Measurements from ENCODE around the gene VAT1L.

VAT1L gene

DNA sequence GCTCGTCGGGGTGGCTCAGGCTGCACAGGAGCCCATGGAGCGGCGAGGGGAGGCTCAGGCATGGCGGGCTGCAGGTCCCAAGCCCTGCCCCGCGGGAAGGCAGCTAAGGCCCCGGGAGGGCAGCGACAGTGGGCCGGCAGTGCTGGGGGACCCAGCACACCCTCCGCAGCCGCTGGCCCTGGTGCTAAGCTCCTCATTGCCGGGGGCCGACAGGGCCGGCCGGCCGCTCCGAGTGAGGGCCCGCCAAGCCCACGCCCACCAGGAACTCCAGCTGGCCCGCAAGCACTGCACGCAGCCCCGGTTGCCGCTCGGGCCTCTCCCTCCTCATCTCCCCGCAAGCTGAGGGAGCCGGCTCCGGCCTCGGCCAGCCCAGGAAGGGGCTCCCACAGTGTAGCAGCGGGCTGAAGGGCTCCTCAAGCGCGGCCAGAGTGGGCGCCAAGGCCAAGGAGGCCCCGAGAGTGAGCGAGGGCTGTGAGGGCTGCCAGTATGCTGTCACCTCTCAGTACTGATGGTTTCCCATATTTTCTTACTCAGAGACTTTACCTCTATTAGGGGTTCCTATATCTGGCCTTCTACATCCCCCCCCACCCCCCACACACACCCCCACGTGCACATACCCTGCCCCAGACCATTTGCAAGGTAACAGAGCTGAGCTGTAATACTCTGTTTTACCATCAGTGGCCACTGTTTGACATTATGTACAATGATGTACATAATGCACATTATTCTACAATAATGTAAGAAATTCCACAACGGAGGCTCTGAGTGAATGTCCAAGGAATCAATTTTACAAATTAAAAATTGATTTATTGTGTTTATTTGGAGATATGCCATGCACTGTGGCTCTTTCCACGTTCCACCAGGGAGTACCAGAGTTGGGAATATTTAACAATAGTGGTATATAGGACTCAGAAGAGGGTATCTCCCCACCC, 3.7 kb upstream of the VAT1L start:
- DNase-seq: no peak

DNA sequence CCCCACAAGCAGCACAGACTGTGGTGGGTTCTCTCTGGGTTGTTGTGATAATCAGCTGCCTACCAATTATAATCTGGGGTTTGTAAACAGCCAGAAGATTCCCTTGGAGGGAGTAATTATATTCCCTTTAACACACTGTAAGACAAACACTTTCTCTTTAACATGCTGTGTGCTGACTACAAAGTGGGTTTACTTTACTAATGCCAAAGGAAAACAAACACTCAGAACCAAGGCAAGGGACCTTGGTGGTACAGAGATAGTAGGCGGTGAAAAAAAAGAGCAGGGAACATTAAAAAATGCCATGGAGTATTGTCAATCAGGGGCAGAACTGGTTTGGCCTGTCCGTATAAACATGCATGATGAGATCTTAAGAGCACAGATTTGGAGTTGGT, 3.0 kb upstream of the VAT1L start:
- DNase-seq: no peak

DNA sequence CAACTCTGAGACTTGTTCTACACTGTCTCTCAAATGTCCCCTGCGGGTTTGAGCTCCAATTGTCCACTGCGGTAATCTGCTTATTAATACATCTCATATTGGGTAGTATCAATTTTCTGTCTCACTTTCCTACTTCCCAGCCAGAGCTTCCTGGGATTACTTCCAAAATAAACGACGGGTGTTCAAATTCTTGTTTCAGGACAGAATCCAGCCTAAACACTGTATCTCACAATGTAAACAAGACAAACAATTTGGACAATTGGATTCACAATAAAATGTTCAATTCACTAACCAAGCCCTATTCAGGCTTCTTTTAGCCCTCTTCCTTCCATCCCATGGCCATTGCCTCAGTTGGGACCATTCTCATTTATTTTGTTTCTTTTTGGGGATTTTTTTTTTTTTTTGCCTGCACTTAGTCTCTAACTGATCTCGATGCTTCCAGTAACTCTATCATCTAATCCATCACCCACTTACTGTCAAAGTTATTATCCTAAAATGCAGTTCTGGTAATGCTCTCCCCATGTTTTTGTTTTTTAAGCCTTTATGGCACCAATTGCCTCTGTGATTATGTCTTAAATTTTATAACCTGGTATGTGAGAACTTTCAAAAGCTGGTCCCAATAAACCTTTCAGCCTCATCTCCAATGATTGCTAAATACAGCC, 2.0 kb upstream of the VAT1L start:
- DNase-seq: no peak

DNA sequence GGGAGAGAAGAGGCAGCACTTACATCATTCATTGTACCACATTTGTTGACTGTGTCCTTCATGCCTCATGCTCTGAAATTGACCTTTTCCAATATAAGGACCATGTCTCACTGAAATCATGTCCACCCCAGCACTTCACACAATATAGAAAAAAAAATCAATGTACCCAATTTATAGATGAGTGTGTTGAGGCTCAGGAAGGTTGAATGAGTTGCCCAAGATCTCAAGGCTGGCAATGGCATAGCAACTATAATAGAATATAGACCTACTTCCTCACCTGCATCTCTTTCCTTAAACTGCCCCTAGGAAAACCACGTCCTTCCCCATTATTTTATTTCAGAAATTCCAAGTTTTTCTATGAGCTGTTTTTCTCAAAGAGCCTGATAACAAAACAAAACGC, 912 bp upstream of the VAT1L start:
- DNase-seq: no peak

DNA sequence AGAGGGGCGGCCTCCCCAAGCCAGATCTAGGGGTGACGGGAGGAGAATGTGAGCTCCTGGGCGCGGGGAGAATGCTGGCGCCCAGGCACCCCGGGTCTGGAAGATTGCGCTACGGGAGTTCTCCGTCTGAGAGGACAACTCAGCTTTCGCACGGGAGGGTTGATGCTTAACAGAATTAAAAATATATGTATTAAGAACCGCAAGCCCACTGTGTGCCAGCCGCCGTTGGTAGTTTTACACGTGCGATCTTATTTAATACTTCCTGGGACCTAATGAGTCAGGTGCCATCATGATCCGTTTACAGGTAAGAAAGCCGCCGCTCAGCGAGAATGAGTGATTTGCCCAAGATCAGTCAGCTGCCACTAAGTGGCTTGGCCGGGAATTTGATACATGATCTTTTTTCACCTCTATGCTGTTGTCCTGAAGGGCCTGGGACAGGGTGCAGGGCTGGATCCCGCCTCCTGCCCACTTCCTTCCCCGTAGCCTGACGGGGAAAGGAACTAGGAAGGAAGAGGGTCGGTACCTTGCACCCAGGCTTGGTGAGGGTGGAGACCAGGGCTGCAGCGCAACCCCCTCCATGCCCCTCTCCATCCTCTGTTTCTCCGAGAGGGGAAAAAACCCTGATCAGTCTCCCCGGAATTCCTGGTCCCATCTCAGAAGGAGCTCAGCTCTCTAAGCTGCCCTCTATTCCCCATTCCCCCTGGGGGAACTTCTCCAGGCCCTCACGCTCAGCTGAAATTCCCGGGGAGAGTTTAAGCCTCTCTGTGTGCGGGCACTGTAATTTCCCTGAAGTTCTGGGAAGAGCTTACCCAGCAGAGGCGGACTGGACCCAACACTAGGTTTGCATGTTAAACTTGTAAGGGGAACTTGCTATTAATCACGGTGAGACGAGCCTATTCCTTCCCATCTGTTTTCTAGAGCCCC, 983 bp downstream of the VAT1L start:
- DNase-seq: peak; percentile 2

DNA sequence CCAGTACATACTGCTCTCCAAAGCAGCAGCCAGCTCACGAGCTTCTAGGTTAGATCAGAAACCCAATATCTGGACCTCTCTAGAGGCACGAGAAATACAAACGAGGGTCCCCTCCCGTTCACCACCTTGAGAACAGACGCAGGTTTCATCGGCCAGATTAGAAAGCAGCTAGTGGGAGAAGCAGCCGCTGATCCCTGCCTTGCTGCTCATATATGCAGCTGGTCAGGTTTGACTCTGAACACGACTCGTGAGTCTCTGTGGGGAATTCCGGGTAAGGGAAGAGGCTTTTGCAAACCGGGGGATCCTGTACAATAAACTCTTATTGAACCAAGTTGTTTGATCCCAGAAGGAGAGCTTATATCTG, 1.6 kb downstream of the VAT1L start:
- no peak for DNase-seq

DNA sequence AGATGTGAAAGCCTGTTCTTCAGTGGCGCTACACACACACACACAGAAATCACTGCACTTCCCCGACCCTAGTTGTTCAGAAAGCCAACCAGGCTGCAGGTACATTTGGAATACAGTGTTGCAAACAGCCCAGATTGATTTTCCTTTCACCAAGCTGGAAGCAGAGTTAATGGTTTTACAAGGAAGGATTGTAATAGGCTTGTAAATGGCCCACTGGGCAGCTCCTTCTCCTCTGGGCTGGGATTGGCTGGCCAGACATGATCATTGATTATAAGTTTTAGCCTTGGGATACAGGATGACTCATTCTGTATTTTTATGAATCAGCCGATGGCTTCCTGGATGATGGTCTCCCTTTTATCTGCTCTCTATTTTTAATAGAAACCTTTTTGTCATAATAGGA, 2.5 kb downstream of the VAT1L start:
- no peak for DNase-seq

DNA sequence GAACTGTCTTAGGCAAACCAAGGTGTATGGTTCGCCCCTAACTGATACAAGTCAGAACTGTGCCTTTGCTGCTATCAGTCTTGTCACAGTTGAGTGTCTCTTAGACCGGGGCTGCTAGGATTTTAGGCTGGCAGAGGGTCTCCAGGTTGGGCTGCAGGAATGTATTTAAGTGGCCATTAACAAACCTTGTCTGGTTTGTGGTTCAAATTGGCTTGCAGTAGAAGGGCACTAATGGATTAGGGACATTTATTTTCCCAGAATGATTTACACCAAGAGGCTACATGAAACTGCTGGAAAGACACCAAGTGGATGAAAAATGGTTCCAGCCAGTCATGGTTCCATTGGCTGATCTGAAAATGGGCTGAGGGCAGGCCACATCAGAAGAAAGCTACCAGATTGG, 5.1 kb downstream of the VAT1L start:
- peak; percentile 76 for DNase-seq

DNA sequence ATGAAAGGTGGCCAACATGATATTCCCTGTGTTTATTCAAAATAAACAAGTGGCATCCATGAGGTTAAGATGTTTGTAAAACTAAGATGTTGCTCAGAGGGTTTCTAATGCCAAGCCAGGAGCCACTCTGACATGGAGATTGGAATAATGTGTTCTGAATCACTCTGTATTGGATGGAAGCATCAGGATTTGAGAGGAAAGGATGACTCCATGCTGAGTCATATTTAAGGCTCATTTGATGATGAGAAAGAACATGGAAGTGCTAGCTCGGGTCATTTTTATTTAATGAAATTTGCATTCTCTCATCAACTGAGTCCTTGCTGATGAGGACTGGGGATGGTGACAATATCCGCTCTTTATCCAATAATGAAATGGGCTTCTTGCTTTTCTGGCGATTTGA, 6.2 kb downstream of the VAT1L start:
- no peak for DNase-seq

DNA sequence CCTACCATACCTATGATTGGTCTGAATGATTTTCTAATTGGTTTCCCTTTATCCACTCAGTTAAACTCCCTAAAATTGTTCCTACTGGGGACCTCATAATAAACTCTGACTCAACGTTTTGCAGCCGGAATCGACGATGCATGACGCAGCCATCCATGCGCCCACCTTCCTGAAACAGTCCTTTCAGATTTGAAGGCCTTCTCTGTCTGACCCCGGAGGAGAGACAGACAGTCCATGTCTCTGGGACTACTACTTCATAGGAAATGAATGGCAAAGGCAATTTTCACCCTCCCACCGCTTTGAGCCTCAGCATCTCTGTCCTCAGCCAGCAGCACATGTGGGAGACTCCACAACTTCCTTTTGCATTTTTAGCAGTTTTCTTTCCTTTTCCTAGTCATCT, 13.5 kb downstream of the VAT1L start:
- no peak for DNase-seq

DNA sequence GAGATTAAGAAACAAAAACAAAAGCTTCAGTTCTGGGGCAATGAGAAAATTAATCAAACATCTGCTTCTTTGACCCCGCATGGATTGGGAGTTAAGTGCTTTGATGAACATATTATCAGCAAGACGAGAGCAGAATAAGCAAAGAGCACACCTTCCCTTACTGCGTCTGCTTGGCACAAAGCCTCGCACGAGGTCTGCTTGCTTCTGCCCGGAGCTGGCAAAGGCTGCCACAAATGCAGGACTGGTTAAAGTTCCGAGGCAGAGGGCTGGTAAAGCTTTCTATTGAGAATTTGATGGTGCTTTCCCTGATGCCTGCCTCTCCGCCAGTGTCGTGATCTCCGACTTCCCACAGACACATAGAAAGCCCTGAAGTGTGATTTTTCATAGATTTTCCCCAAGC, 17.0 kb downstream of the VAT1L start:
- DNase-seq: peak; percentile 12

DNA sequence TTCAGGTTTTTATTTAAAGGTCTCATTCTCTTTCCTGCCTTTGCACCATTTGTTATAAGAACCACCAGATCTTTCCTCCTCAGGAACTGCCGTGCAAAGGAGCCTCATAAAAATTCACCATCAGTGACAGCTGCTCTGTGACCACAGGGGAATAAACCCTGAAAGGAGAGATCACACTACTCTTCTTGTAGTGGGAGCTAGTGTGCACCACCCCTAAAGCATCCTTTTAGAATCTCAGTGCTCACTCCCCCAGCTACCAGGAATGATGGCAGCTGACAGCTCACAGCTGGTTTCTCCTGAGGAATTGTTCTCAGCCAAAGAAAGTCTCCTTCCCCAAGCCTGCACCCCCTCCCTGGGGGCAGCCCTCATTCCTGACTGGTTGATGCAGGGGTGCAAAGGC, 18.7 kb downstream of the VAT1L start:
- no peak for DNase-seq

DNA sequence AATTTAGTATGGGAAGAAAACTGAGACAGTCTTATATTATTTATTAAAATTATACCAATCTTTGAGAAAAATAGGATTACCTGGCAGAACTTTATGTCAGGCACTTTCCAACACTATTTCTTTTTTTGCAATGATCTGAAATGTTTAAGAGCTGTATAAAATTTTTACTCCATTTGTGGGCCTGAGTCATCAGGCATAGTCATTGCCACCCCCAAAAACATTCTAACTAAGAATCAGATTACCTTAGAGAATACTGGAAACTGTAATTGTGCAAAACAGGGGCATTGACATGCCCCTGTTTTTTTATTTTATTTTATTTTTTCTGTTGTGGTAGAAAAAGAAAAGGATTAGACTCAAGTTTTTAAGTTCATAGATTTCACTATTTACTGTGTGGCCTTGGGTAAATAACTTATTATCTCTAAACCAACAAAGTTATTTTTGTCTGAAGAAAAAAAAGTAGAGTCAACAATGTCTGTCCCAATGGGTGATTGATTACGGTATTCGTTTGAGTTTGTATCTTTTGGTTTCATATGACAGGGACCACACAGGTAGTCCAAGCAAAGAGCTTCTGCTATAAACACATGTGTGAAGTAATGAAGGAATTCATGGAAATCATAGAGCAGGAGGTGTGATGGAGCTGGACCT, 24.6 kb downstream of the VAT1L start:
- DNase-seq: no peak

DNA sequence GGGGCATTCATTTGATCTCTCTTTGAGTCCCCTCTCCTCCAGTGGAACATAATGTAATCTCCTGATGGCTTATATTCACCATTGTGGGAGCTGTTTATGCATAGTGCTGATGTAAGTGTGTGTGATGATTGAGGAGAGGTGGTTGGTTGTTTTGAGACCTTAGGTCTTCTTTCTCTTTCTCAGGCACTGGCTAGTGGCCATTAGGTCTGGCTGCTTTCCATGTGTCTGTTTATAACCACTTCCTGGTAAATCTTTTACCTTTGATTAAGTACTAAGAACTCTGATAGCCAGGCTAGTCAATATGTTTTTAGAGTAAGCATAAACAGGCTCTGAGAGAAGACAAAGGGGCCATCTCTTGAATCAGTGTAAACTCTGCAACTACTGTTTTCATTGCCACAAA, 27.9 kb downstream of the VAT1L start:
- DNase-seq: peak; percentile 13

DNA sequence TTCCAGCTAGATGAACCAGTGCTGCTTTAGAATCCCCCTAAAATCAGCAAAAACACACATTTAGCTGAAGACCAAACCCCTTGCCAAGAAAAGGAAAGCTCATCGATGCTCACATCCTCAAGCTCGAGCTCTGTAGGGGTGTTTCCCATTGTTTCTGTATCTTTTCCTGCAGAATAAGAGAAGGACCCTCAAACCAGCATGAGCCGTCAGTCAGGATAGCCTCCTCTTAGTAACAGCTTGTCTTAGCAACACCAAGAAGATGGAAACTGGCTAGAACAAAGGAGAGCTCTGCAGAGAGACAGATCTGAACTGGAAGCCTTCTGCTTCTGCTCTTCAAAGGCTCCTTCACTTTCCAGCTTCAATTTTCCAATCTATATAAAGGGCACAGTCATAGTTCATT, 32.0 kb downstream of the VAT1L start:
- no peak for DNase-seq

DNA sequence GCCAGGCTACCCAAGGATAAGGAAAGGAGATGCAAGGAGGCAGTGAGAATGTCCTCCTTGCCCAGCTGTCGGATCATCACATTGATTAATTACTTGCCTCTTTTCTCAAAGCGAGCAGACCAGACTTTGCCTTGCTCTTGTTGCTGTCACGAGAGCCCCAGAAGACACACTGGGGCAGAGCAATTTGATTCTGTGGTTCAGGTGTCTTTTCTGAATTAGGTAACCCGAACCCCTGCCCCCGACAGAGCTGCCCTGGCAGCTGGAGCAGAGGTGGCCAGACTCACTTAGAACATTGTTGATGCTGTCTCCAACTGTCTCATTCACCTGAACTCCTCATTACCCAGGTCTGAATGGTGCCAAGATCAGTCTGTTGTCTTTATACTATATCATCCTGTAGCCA, 34.3 kb downstream of the VAT1L start:
- no peak for DNase-seq

DNA sequence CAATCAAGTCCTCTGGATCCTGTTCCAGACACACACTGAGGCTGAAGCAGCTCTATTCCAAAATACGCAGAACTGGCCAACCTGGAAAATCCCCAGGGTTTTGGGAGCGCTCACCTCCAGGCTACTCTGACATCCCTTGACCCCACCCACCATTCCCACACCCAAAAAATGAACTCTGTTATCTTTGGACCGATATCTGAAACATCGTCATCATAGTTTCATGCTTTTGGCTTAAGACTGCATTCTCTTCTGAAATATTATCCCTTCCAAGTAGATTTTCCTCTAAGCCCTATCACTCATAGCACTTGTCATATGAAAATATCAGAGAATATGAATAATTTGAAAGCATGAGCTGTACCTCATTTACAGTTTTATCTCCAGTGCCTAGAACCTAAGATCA, 34.7 kb downstream of the VAT1L start:
- no peak for DNase-seq

DNA sequence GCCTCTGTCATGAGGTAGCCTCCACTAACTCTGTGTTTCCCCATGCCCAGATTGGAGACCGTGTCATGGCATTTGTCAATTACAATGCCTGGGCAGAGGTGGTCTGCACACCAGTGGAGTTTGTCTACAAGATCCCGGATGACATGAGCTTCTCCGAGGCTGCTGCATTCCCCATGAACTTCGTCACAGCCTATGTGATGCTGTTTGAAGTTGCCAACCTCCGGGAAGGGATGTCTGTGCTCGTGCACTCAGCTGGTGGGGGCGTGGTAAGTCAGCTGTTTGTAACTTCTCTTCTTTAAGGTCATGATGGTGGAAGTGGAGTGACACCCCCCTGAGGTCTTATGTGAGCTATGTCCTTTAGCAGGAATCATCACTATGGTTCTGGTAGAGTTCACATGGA, 36.8 kb downstream of the VAT1L start:
- DNase-seq: no peak

DNA sequence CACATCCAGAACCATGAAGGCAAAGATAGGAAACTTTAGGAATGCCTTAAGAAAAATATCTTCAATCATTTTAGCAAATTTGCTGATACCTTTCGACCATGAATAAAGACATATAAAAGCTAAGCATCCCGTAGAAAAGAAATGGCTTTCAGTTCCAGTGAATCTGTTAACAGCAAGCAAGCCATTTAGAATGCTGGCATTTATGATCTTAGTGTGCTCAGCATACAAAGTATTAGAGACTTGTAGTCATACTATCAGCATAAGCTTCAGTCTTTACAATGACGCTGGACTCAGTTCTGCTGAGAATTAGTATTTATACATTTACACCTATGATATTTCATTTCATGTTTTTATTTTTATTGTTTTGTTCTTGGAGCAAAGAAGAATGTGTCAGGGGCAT, 38.7 kb downstream of the VAT1L start:
- DNase-seq: no peak

DNA sequence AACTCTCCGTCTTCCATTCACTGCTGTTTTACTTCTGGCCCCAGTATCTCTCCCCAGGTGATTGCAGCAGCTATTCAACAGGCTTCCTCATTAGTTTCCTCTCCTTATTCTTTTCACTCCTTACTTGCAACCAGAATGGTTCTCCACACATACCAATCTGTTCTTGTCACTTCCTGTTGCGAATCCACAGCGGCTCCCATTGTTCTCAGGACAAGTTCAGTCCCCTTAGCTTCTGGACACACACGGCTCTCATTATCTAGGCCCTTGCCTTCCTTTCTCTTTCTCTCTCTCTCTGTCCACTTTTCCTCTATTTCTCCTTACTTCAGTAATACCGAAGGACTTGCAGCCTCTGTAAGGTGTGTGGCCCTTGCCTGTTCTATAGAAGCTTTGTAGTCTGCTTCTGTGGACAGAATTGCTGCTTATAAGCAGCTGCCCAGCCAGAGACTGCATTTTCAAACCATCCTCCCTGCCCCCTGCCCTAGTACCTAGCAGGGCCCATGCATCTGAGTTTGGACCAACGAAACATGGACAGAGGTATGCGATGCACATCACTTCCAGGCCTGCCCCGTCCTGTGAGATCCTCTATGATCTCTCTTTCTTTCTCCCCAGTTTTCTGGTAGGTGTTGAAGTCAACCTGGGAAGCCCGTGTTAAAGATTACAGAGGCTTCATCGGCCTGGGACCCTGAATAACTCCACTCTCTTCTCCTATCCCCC, 45.7 kb downstream of the VAT1L start:
- no peak for DNase-seq

DNA sequence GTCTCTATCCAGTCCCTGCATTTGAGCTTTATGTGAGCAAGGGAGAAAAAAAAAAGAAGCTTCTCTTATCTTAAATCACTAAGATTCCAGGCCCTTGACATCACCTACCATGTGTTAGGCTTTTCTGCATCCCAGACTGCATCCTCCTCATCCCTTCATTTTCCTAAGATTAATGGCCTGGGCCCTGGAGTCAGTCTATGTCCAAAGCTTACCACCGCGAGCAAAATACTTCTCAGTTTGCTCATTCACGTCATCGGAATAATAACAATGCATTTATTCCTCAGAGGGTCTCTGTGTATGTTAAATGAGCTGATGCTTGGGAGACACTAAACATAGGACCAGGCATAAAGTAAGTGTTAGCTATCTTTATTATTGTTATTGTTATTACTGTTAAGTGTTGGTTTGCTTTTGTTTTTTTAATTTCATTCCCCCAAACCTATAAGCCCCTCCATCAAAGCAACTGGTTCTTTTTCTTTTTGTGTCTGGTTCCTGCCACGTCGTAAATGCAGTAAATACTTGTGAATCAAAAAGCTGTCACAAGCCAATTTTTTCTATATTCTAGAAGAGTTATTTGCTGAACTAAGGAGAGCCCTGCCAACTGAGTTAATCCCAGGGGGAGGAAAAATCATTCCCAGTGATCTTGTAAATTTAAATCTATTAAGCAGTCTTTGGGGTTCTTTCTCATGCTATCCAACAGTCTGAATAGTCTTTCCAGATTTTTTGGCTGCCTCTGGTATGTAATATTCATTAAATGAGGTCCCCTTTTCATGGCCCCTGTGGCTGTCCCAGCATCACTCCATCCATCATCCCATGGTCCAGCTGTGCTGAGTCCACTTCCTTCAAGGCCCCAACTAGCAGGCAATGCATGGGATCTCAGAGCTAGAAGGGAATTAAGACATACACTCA, 46.5 kb downstream of the VAT1L start:
- no peak for DNase-seq
